Cardiac fibroblast (primary cell): ENCODE measurements around the gene UGCG.

Experiments
- DNase-seq, 2 donors: peaks; one replicate each; pipeline versions ENCODE4 v3.0.0 to v3.0.0-alpha.2; 2010; ENCODE audit warnings: low read depth in 2 of 2
- H3K4me3 ChIP-seq, 2 donors: replicated peaks in 1 of 2; 1 replicate in 1 of 2; 2 replicates in 1 of 2; pipeline ENCODE4 v1.5.1; 2011; ENCODE audit warnings: low read depth in 2 of 2, low read length in 2 of 2, mild to moderate bottlenecking in 2 of 2, moderate library complexity in 1 of 2
- TF ChIP-seq, protein P1 (sequence below): IDR thresholded peaks from one replicate; pipeline ENCODE4 v1.5.1; 2011; ENCODE audit warnings: low read depth, mild to moderate bottlenecking, low read length, inconsistent platforms

UGCG gene

GRCh38 chr9:111948951-111949350 is 52.3 kb downstream of the UGCG start:
- no peak for DNase-seq
- TF ChIP-seq, protein P1, sequence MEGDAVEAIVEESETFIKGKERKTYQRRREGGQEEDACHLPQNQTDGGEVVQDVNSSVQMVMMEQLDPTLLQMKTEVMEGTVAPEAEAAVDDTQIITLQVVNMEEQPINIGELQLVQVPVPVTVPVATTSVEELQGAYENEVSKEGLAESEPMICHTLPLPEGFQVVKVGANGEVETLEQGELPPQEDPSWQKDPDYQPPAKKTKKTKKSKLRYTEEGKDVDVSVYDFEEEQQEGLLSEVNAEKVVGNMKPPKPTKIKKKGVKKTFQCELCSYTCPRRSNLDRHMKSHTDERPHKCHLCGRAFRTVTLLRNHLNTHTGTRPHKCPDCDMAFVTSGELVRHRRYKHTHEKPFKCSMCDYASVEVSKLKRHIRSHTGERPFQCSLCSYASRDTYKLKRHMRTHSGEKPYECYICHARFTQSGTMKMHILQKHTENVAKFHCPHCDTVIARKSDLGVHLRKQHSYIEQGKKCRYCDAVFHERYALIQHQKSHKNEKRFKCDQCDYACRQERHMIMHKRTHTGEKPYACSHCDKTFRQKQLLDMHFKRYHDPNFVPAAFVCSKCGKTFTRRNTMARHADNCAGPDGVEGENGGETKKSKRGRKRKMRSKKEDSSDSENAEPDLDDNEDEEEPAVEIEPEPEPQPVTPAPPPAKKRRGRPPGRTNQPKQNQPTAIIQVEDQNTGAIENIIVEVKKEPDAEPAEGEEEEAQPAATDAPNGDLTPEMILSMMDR, result no peak
- no peak overlapping the region for H3K4me3 ChIP-seq

- peak; percentile 52 to 74 for DNase-seq
- no peak overlapping the region for H3K4me3 ChIP-seq
- TF ChIP-seq, protein P1, result no peak
Measured at GRCh38 chr9:111949919-111950318, 53.3 kb downstream of the UGCG start.

DNA sequence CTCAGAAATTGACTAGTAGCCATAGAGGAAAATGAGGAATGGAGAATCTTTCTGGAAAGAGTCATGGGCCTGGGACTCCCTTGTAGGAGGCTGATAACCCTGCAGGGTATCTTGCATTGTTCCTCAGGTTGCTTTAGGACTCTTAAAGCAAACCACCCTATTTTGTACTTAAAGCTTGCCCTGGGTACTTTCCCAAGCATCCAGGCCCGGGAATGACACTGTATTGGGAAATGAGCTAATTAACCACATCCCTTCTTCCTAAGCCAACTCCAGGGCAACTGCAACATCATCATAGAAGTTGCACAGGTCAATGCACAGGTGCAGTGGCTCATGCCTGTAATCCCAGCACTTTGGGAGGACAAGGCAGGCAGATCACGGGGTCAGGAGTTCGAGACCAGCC is 55.9 kb downstream of the UGCG start:
- DNase-seq, result peak; percentile 79 to 95

GRCh38 chr9:111953444-111953843 is 56.8 kb downstream of the UGCG start:
- TF ChIP-seq, protein P1, result no peak
- no peak overlapping the region for H3K4me3 ChIP-seq
- DNase-seq, result no peak

More for the DNA sequence above, 55.9 kb downstream of the UGCG start:
- H3K4me3 ChIP-seq, result no peak overlapping the region
- TF ChIP-seq, protein P1, result no peak

DNA sequence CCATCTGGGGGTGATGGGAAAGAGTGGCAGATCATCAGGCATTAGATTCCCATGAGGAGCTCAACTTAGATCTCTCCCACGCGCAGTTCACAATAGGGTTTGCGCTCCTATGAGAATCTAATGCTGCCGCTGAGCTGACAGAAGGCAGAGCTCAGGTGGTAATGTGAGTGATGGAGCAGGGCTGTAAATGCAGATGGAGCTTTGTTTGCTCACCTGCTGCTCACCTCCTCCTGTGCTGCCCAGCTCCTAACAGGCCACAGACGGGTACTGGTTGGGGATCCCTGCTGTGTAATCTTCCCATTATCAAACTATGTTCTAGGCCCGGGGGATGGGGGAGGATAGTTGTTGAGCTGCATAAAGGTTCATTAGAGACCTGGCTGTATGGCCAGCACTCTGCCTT is 58.4 kb downstream of the UGCG start:
- no peak overlapping the region for H3K4me3 ChIP-seq
- DNase-seq, result no peak
- TF ChIP-seq, protein P1, result no peak

GRCh38 chr9:111957856-111958631 is 61.4 kb downstream of the UGCG start:
- TF ChIP-seq, protein P1, result no peak
- peak overlapping the region in 1 of 2 donors; percentile 26 for H3K4me3 ChIP-seq
- DNase-seq, result peak; percentile 97 to 100
